CD4-positive, alpha-beta memory T cell (primary cell): ENCODE results near the gene THSD4. TPM values are rescaled to one million over a fixed set of nuclear protein-coding genes. Genes with fewer than 3 reads are reported as not detected.

Source experiments
- CTCF ChIA-PET: fragments of 350-600 bp; sonication (Branson Sonifier 250); formaldehyde crosslinking; loops from one replicate; lab custom pipeline; 2021; ENCODE audit warnings: inconsistent platforms; ENCODE audit not compliant: partially characterized antibody; lab: Charles Lee
- POLR2A ChIA-PET: fragments of 350-600 bp; sonication (Branson Sonifier 250); formaldehyde crosslinking; loops from one replicate; lab custom pipeline; 2021; ENCODE audit not compliant: partially characterized antibody; lab: Charles Lee
- DNase-seq, 5 donors: peaks; one replicate each; pipeline versions ENCODE4 v3.0.0 to v3.0.0-alpha.2; 2020 to 2022; ENCODE audit warnings: mixed read lengths in 1 of 5
- H3K27ac ChIP-seq: one replicate; pipeline ENCODE4 v1.7.0; 2013; ENCODE audit warnings: low read depth, low read length
- H3K27me3 ChIP-seq: 2 replicates; pipeline ENCODE4 v1.7.0; 2013; ENCODE audit warnings: mild to moderate bottlenecking, low read length, moderate library complexity; ENCODE audit not compliant: insufficient read depth
- H3K36me3 ChIP-seq: 2 replicates; pipeline ENCODE4 v1.7.0; 2013; ENCODE audit warnings: mild to moderate bottlenecking, low read length, moderate library complexity; ENCODE audit not compliant: insufficient read depth
- H3K4me1 ChIP-seq: 2 replicates; pipeline ENCODE4 v1.7.0; 2013; ENCODE audit warnings: mild to moderate bottlenecking, low read length, moderate library complexity; ENCODE audit not compliant: insufficient read depth
- H3K4me3 ChIP-seq, 2 donors: one replicate each; pipeline ENCODE4 v1.7.0; 2013; ENCODE audit warnings: low read length in 2 of 2, mild to moderate bottlenecking in 1 of 2
- H3K9me3 ChIP-seq, 2 donors: one replicate each; pipeline ENCODE4 v1.7.0; 2013; ENCODE audit warnings: low read length in 2 of 2, control low read depth in 1 of 2; ENCODE audit not compliant: control insufficient read depth in 1 of 2
- H3K27ac Mint-ChIP-seq, 7 donors: one replicate each; pipeline ENCODE4 v1.8.0; 2020 to 2021; ENCODE audit warnings: mixed read lengths in 7 of 7, mild to moderate bottlenecking in 6 of 7, inconsistent platforms in 3 of 7, moderate library complexity in 3 of 7
- H3K27me3 Mint-ChIP-seq, 2 donors: one replicate each; pipeline ENCODE4 v1.8.0; 2020 to 2021; ENCODE audit warnings: mixed read lengths in 2 of 2
- H3K36me3 Mint-ChIP-seq, 2 donors: one replicate each; pipeline ENCODE4 v1.8.0; 2020 to 2021; ENCODE audit warnings: mixed read lengths in 2 of 2, inconsistent platforms in 1 of 2, mild to moderate bottlenecking in 1 of 2
- H3K4me1 Mint-ChIP-seq, 4 donors: one replicate each; pipeline ENCODE4 v1.8.0; 2020 to 2021; ENCODE audit warnings: mixed read lengths in 4 of 4, mild to moderate bottlenecking in 1 of 4
- H3K4me3 Mint-ChIP-seq, 8 donors: one replicate each; pipeline ENCODE4 v1.8.0; 2020 to 2021; ENCODE audit warnings: mixed read lengths in 8 of 8, mild to moderate bottlenecking in 7 of 8, moderate library complexity in 6 of 8, inconsistent platforms in 3 of 8
- H3K9me3 Mint-ChIP-seq, 8 donors: one replicate each; pipeline ENCODE4 v1.8.0; 2020 to 2021; ENCODE audit warnings: mixed read lengths in 8 of 8, mild to moderate bottlenecking in 5 of 8, inconsistent platforms in 3 of 8, moderate library complexity in 1 of 8
- intact Hi-C: fragments of 100-400 bp; cut with micrococcal nuclease; formaldehyde crosslinking; loops from one replicate; pipeline ENCODE4 v1.15.1; 2023
- polyA plus RNA-seq, 2 donors: library from polyadenylated mRNA; unstranded; fragments of 300-500 nt; fragmentation: Illumina TruSeq; gene quantifications; one replicate each; pipeline ENCODE4 v1.2.3, GENCODE V29; 2021
- total RNA-seq, 2 experiments: library from RNA; stranded (reverse); gene quantifications; one replicate each; pipeline ENCODE4 v1.2.3, GENCODE V29; 2021

THSD4 gene
- total and polyA plus RNA-seq, 4 experiments from 2014 or later, result not detected

- no peaks in the 10 kb centered on the region for H3K9me3 Mint-ChIP-seq
- no peak overlapping the region for H3K27ac ChIP-seq
- H3K36me3 Mint-ChIP-seq, result no peaks in the 10 kb centered on the region
- H3K27me3 ChIP-seq, result no peaks in the 10 kb centered on the region
- no peaks in the 10 kb centered on the region for H3K36me3 ChIP-seq
- H3K4me3 ChIP-seq, result no peak overlapping the region
- intact Hi-C loops, result no loop called here
- CTCF ChIA-PET, result interaction anchor here (1.0 to 3.9 kb wide), 3 partner anchors 15 to 343 kb away, joined by 4 to 31 read pairs (median 12); no protein-coding TSS in a partner anchor
- no peak overlapping the region for H3K27ac Mint-ChIP-seq
- no peaks in the 10 kb centered on the region for H3K4me1 Mint-ChIP-seq
- H3K4me3 Mint-ChIP-seq, result no peak overlapping the region
- H3K4me1 ChIP-seq, result no peaks in the 10 kb centered on the region
- H3K9me3 ChIP-seq, result no peaks in the 10 kb centered on the region
- POLR2A ChIA-PET, result no interaction called here
- no peak for DNase-seq
- H3K27me3 Mint-ChIP-seq, result peaks cover 8% of the 10 kb centered on the region in 2 donors
These were observed 614.0 kb downstream of the THSD4 start for GRCh38 chr15:71729319-71729718.

GRCh38 chr15:71730277-71731144 is 615.2 kb downstream of the THSD4 start:
- intact Hi-C loops, result loop anchor here (1.0 kb wide), 1 partner anchor 282 kb away; no protein-coding TSS in a partner anchor
- Histone ChIP-seq H3K27me3 (no peaks in the 10 kb centered on the region), H3K4me3 (no peak overlapping the region), H3K27ac (no peak overlapping the region), H3K9me3 (no peaks in the 10 kb centered on the region), H3K36me3 (no peaks in the 10 kb centered on the region), H3K4me1 (no peaks in the 10 kb centered on the region)
- ChIA-PET POLR2A (no interaction called here), CTCF (interaction anchor here (0.6 to 3.9 kb wide), 7 partner anchors 9 to 347 kb away, joined by 3 to 31 read pairs (median 5); no protein-coding TSS in a partner anchor)
- Mint-ChIP-seq H3K27me3 (peaks cover 8% of the 10 kb centered on the region in 2 donors), H3K9me3 (no peaks in the 10 kb centered on the region), H3K36me3 (no peaks in the 10 kb centered on the region), H3K27ac (no peak overlapping the region), H3K4me1 (no peaks in the 10 kb centered on the region), H3K4me3 (no peak overlapping the region)
- peak in 4 of 5 donors; percentile 9 to 28 (median 18) for DNase-seq

- Histone ChIP-seq H3K27ac (no peak overlapping the region), H3K36me3 (no peaks in the 10 kb centered on the region), H3K27me3 (no peaks in the 10 kb centered on the region), H3K4me1 (no peaks in the 10 kb centered on the region), H3K9me3 (no peaks in the 10 kb centered on the region), H3K4me3 (no peak overlapping the region)
- intact Hi-C loops, result no loop called here
- Mint-ChIP-seq H3K4me1 (no peaks in the 10 kb centered on the region), H3K27ac (no peak overlapping the region), H3K9me3 (no peaks in the 10 kb centered on the region), H3K36me3 (no peaks in the 10 kb centered on the region), H3K4me3 (no peak overlapping the region), H3K27me3 (peaks cover 8 to 12% of the 10 kb centered on the region in 2 donors)
- POLR2A ChIA-PET, result no interaction called here
- no peak for DNase-seq
- CTCF ChIA-PET, result interaction anchor here (1.6 to 1.8 kb wide), 2 partner anchors 11 to 346 kb away, joined by 6 to 8 read pairs; no protein-coding TSS in a partner anchor
These were observed 617.4 kb downstream of the THSD4 start for GRCh38 chr15:71732636-71733035.

GRCh38 chr15:71733122-71733521 is 617.9 kb downstream of the THSD4 start:
- Histone ChIP-seq H3K27ac (no peak overlapping the region), H3K36me3 (no peaks in the 10 kb centered on the region), H3K9me3 (no peaks in the 10 kb centered on the region), H3K4me1 (no peaks in the 10 kb centered on the region), H3K4me3 (no peak overlapping the region), H3K27me3 (no peaks in the 10 kb centered on the region)
- Mint-ChIP-seq H3K36me3 (no peaks in the 10 kb centered on the region), H3K4me1 (no peaks in the 10 kb centered on the region), H3K27me3 (peaks cover 8 to 12% of the 10 kb centered on the region in 2 donors), H3K27ac (no peak overlapping the region), H3K4me3 (no peak overlapping the region), H3K9me3 (no peaks in the 10 kb centered on the region)
- POLR2A ChIA-PET, result no interaction called here
- DNase-seq, result no peak
- intact Hi-C loops, result no loop called here
- CTCF ChIA-PET, result interaction anchor here (1.6 to 1.8 kb wide), 2 partner anchors 11 to 347 kb away, joined by 6 to 8 read pairs; no protein-coding TSS in a partner anchor

GRCh38 chr15:71734709-71735384 is 619.6 kb downstream of the THSD4 start:
- Histone ChIP-seq H3K27ac (no peak overlapping the region), H3K27me3 (no peaks in the 10 kb centered on the region), H3K36me3 (no peaks in the 10 kb centered on the region), H3K4me1 (no peaks in the 10 kb centered on the region), H3K4me3 (no peak overlapping the region), H3K9me3 (no peaks in the 10 kb centered on the region)
- no peaks in the 10 kb centered on the region for H3K4me1 Mint-ChIP-seq
- ChIA-PET CTCF (no interaction called here), POLR2A (no interaction called here)
- no peaks in the 10 kb centered on the region for H3K9me3 Mint-ChIP-seq
- H3K27me3 Mint-ChIP-seq, result peaks cover 8 to 12% of the 10 kb centered on the region in 2 donors
- H3K27ac Mint-ChIP-seq, result no peak overlapping the region
- H3K36me3 Mint-ChIP-seq, result no peaks in the 10 kb centered on the region
- intact Hi-C loops, result no loop called here
- no peak overlapping the region for H3K4me3 Mint-ChIP-seq
- no peak for DNase-seq

GRCh38 chr15:71735385-71735757 is 620.1 kb downstream of the THSD4 start:
- Mint-ChIP-seq H3K4me3 (no peak overlapping the region), H3K36me3 (no peaks in the 10 kb centered on the region), H3K27ac (no peak overlapping the region), H3K4me1 (no peaks in the 10 kb centered on the region), H3K9me3 (no peaks in the 10 kb centered on the region), H3K27me3 (peaks cover 8 to 12% of the 10 kb centered on the region in 2 donors)
- intact Hi-C loops, result no loop called here
- H3K36me3 ChIP-seq, result no peaks in the 10 kb centered on the region
- ChIA-PET POLR2A (no interaction called here), CTCF (no interaction called here)
- no peak overlapping the region for H3K4me3 ChIP-seq
- DNase-seq, result no peak
- H3K27ac ChIP-seq, result no peak overlapping the region
- H3K27me3 ChIP-seq, result no peaks in the 10 kb centered on the region
- H3K4me1 ChIP-seq, result no peaks in the 10 kb centered on the region
- no peaks in the 10 kb centered on the region for H3K9me3 ChIP-seq

- CTCF ChIA-PET, result no interaction called here
- no peaks in the 10 kb centered on the region for H3K9me3 Mint-ChIP-seq
- no peak for DNase-seq
- Histone ChIP-seq H3K4me1 (no peaks in the 10 kb centered on the region), H3K4me3 (no peak overlapping the region), H3K27me3 (no peaks in the 10 kb centered on the region), H3K27ac (no peak overlapping the region), H3K9me3 (no peaks in the 10 kb centered on the region), H3K36me3 (no peaks in the 10 kb centered on the region)
- no peak overlapping the region for H3K4me3 Mint-ChIP-seq
- H3K27ac Mint-ChIP-seq, result no peak overlapping the region
- no peaks in the 10 kb centered on the region for H3K4me1 Mint-ChIP-seq
- no peaks in the 10 kb centered on the region for H3K36me3 Mint-ChIP-seq
- H3K27me3 Mint-ChIP-seq, result peaks cover 7 to 10% of the 10 kb centered on the region in 2 donors
- POLR2A ChIA-PET, result no interaction called here
- intact Hi-C loops, result no loop called here
These were observed 621.1 kb downstream of the THSD4 start for GRCh38 chr15:71736286-71736947.
